Colonic mucosa (tissue), 4 donors: ENCODE measurements around the gene ZNF223. TPM values are rescaled to one million over a fixed set of nuclear protein-coding genes. Genes with fewer than 3 reads are reported as not detected.

ENCODE experiments used
- DNase-seq: peaks from one replicate; pipeline ENCODE4 v3.0.0-alpha.2; 2020
- H3K27ac ChIP-seq: fragments of 200-600 bp; one replicate; pipeline ENCODE4 v1.8.0; 2021
- H3K27me3 ChIP-seq: fragments of 200-600 bp; one replicate; pipeline ENCODE4 v1.8.0; 2021
- H3K36me3 ChIP-seq: fragments of 200-600 bp; one replicate; pipeline ENCODE4 v1.8.0; 2021
- H3K4me1 ChIP-seq: fragments of 200-600 bp; one replicate; pipeline ENCODE4 v1.8.0; 2021; ENCODE audit warnings: mild to moderate bottlenecking
- H3K4me3 ChIP-seq: fragments of 200-600 bp; one replicate; pipeline ENCODE4 v1.8.0; 2021
- H3K9ac ChIP-seq, 2 donors: one replicate each; pipeline ENCODE4 v1.7.0; 2013; ENCODE audit warnings: control low read depth in 2 of 2, low read depth in 2 of 2, low read length in 2 of 2
- H3K9me3 ChIP-seq: fragments of 200-600 bp; one replicate; pipeline ENCODE4 v1.8.0; 2021
- CTCF ChIP-seq: fragments of 200-600 bp; IDR thresholded peaks from one replicate; pipeline ENCODE4 v1.8.0; 2022; ENCODE audit warnings: antibody characterized with exemption, mild to moderate bottlenecking
- intact Hi-C: fragments of 100-400 bp; cut with DNase I; formaldehyde crosslinking; loops from one replicate; pipeline ENCODE4 v1.14.1; 2022
- total RNA-seq, 2 donors: library from RNA; stranded (reverse); fragmentation: NEBNext Ultra II Directional in 1 of 2; extraction: Animal tissue kit (Norgen Biotek cat#: 25700) in 1 of 2; gene quantifications; one replicate each; pipeline ENCODE4 v1.2.1, GENCODE V29; 2021
- donor health status: healthy.
- donor health status: DM: no; HTN: no; CAD: no.
- donor health status: DM: no; HTN: no; CAD: no.

Gene ZNF223
- total RNA-seq, 2 donors from 2014 or later = 5.1 to 5.5 TPM

- H3K27me3 ChIP-seq = no peaks in the 10 kb centered on the region
- TF ChIP-seq CTCF = no peak
- no peak within 1 kb of the TSS for H3K27ac ChIP-seq
- no peaks in the 10 kb centered on the region for H3K9me3 ChIP-seq
- peak; percentile 90 for DNase-seq
- intact Hi-C loops = loop anchor here (10.0 kb wide), 1 partner anchor 89 kb away; the partner anchor contains the start of gene ZNF225
- H3K4me3 ChIP-seq = peak within 1 kb of the TSS; percentile 76
- no peaks in the 10 kb centered on the region for H3K4me1 ChIP-seq
- no peaks in the 10 kb centered on the region for H3K36me3 ChIP-seq
- H3K9ac ChIP-seq = peak within 1 kb of the TSS; percentile 75 to 76
Observed at GRCh38 chr19:44025217-44025936, 26.5 kb upstream of the ZNF223 start, which contains the start of gene ZNF222. Gene ZNF222 (plus strand): TSS chr19:44025379. CDS start chr19:44025437, 58 bp downstream.

- Histone ChIP-seq H3K9me3 (no peaks in the 10 kb centered on the region), H3K27ac (no peak overlapping the region), H3K4me1 (no peaks in the 10 kb centered on the region), H3K9ac (no peak overlapping the region), H3K4me3 (no peak overlapping the region), H3K36me3 (no peaks in the 10 kb centered on the region), H3K27me3 (no peaks in the 10 kb centered on the region)
- intact Hi-C loops = loop anchor here (10.0 kb wide), 1 partner anchor 88 kb away; the partner anchor contains the start of gene ZNF225
- no peak for TF ChIP-seq CTCF
- DNase-seq = no peak
Observed at GRCh38 chr19:44026622-44027021, 25.2 kb upstream of the ZNF223 start.

GRCh38 chr19:44032001-44032610 is 19.7 kb upstream of the ZNF223 start:
- no peak for DNase-seq
- no peaks in the 10 kb centered on the region for H3K36me3 ChIP-seq
- H3K4me1 ChIP-seq = no peaks in the 10 kb centered on the region
- no peak overlapping the region for H3K9ac ChIP-seq
- H3K4me3 ChIP-seq = no peak overlapping the region
- no peaks in the 10 kb centered on the region for H3K9me3 ChIP-seq
- TF ChIP-seq CTCF = no peak
- no peak overlapping the region for H3K27ac ChIP-seq
- H3K27me3 ChIP-seq = no peaks in the 10 kb centered on the region
- intact Hi-C loops = no loop called here

- no peaks in the 10 kb centered on the region for H3K9me3 ChIP-seq
- H3K27me3 ChIP-seq = no peaks in the 10 kb centered on the region
- no peak for TF ChIP-seq CTCF
- no peaks in the 10 kb centered on the region for H3K36me3 ChIP-seq
- DNase-seq = no peak
- no peak overlapping the region for H3K27ac ChIP-seq
- no peak overlapping the region for H3K9ac ChIP-seq
- H3K4me3 ChIP-seq = no peak overlapping the region
- no peaks in the 10 kb centered on the region for H3K4me1 ChIP-seq
- intact Hi-C loops = no loop called here
Observed at GRCh38 chr19:44042147-44042546, 9.7 kb upstream of the ZNF223 start.

GRCh38 chr19:44050740-44051649 is 841 bp upstream of the ZNF223 start:
- intact Hi-C loops = no loop called here
- peak overlapping the region; percentile 69 for H3K4me3 ChIP-seq
- peak; percentile 58 for DNase-seq
- no peaks in the 10 kb centered on the region for H3K9me3 ChIP-seq
- no peaks in the 10 kb centered on the region for H3K27me3 ChIP-seq
- H3K4me1 ChIP-seq = peaks cover 6% of the 10 kb centered on the region
- TF ChIP-seq CTCF = no peak
- H3K27ac ChIP-seq = peak overlapping the region; percentile 80
- H3K36me3 ChIP-seq = peaks cover 4% of the 10 kb centered on the region
- H3K9ac ChIP-seq = peak overlapping the region in 1 of 2 donors; percentile 70
